NCI-H2029 (cell line): ENCODE data around the gene RUBCN.
A peak's percentile ranks its signal among the peaks of the same experiment; 100 is the strongest.

ENCODE experiments used
- DNase-seq: peaks from one replicate; lab custom pipeline; 2025; lab: John Stamatoyannopoulos, UW

Gene RUBCN

GRCh38 chr3:197736491-197737318, at the start of gene RUBCN:
TSS of gene RUBCN (minus strand) at chr3:197736904. CDS start at chr3:197736719, 185 bp downstream.
- DNase-seq: peak; percentile 94

- DNase-seq: no peak
These were observed 47.4 kb upstream of the RUBCN start for GRCh38 chr3:197784019-197784585.

GRCh38 chr3:197782230-197782629, 45.5 kb upstream of the RUBCN start:
- no peak for DNase-seq

GRCh38 chr3:197775317-197775716, 38.6 kb upstream of the RUBCN start:
- no peak for DNase-seq

- DNase-seq: no peak
These were observed 25.1 kb upstream of the RUBCN start for GRCh38 chr3:197761784-197762183.

- no peak for DNase-seq
These were observed 21.8 kb upstream of the RUBCN start for GRCh38 chr3:197758512-197758911.

GRCh38 chr3:197756704-197757103, 20.0 kb upstream of the RUBCN start:
- no peak for DNase-seq

- no peak for DNase-seq
These were observed 16.6 kb upstream of the RUBCN start for GRCh38 chr3:197753263-197753662.

- DNase-seq: no peak
These were observed 15.4 kb upstream of the RUBCN start for GRCh38 chr3:197752107-197752506.

GRCh38 chr3:197750858-197751737, 14.4 kb upstream of the RUBCN start:
- DNase-seq: no peak

- no peak for DNase-seq
These were observed 13.7 kb upstream of the RUBCN start for GRCh38 chr3:197750396-197750831.

- peak; percentile 76 for DNase-seq
These were observed 13.1 kb upstream of the RUBCN start, which contains the start of gene FYTTD1 for GRCh38 chr3:197749601-197750395. TSS of gene FYTTD1 (plus strand) at chr3:197749883. CDS start at chr3:197749972, 89 bp downstream.

GRCh38 chr3:197749315-197749600, 12.6 kb upstream of the RUBCN start:
- peak; percentile 38 for DNase-seq

GRCh38 chr3:197748597-197749314, 12.1 kb upstream of the RUBCN start:
- DNase-seq: no peak

- no peak for DNase-seq
These were observed 10.1 kb upstream of the RUBCN start for GRCh38 chr3:197746801-197747237.

GRCh38 chr3:197746209-197746608, 9.5 kb upstream of the RUBCN start:
- no peak for DNase-seq

GRCh38 chr3:197742787-197743186, 6.1 kb upstream of the RUBCN start:
- no peak for DNase-seq

GRCh38 chr3:197737749-197738462, 1.2 kb upstream of the RUBCN start:
- DNase-seq: no peak

- no peak for DNase-seq
These were observed 580 bp upstream of the RUBCN start for GRCh38 chr3:197737319-197737649.

GRCh38 chr3:197736010-197736490, 654 bp downstream of the RUBCN start:
- no peak for DNase-seq
